ELR (cell line): ENCODE measurements around the gene TSPYL1.

Experiments
- DNase-seq: peaks from one replicate; pipeline ENCODE4 v3.0.0-alpha.2; 2015; ENCODE audit warnings: low read depth

Gene TSPYL1

GRCh38 chr6:116256694-116257093 lies 23.0 kb downstream of the TSPYL1 start:
- no peak for DNase-seq

GRCh38 chr6:116255246-116255800 lies 24.4 kb downstream of the TSPYL1 start:
- no peak for DNase-seq

- DNase-seq = no peak
Observed at GRCh38 chr6:116254297-116255056, 25.3 kb downstream of the TSPYL1 start.

- peak; percentile 97 for DNase-seq
Observed at GRCh38 chr6:116253505-116254296, 26.0 kb downstream of the TSPYL1 start, which contains the start of gene TSPYL4. TSPYL4 (minus strand) TSS chr6:116254075; CDS start chr6:116254008, 67 bp downstream.

- no peak for DNase-seq
Observed at GRCh38 chr6:116253188-116253504, 26.6 kb downstream of the TSPYL1 start.

GRCh38 chr6:116251568-116252384 lies 28.0 kb downstream of the TSPYL1 start:
- DNase-seq = peak; percentile 77

- no peak for DNase-seq
Observed at GRCh38 chr6:116248577-116248976, 31.2 kb downstream of the TSPYL1 start.

GRCh38 chr6:116247285-116247684 lies 32.4 kb downstream of the TSPYL1 start:
- no peak for DNase-seq

- peak; percentile 76 for DNase-seq
Observed at GRCh38 chr6:116246089-116246488, 33.6 kb downstream of the TSPYL1 start.

- no peak for DNase-seq
Observed at GRCh38 chr6:116244284-116244683, 35.4 kb downstream of the TSPYL1 start.

- DNase-seq = no peak
Observed at GRCh38 chr6:116239856-116240255, 39.9 kb downstream of the TSPYL1 start.

GRCh38 chr6:116239256-116239655 lies 40.5 kb downstream of the TSPYL1 start:
- DNase-seq = no peak

GRCh38 chr6:116238083-116238482 lies 41.6 kb downstream of the TSPYL1 start:
- no peak for DNase-seq

GRCh38 chr6:116234689-116235088 lies 45.0 kb downstream of the TSPYL1 start:
- no peak for DNase-seq

GRCh38 chr6:116229287-116229913 lies 50.3 kb downstream of the TSPYL1 start:
- peak; percentile 81 for DNase-seq
